SK-N-SH treated with all-trans-retinoic acid at 6 μM for 48 hours (cell line): ENCODE results near the gene JMJD8.

Experiments used
- ATAC-seq: fragments of 200-7000 bp; cut with Tn5 transposase; 3 replicates; pipeline ENCODE4 v1.9.1; 2020; ENCODE audit warnings: mild to moderate bottlenecking, moderate library complexity
- CSDC2 ChIP-seq: fragments of 250-450 bp; sonication (Bioruptor Pico); IDR thresholded peaks from 2 replicates; pipeline ENCODE4 v1.5.0; 2020; ENCODE audit warnings: mild to moderate bottlenecking, moderate library complexity
- GLIS3 ChIP-seq: fragments of 250-450 bp; sonication (Bioruptor Pico); IDR thresholded peaks from 2 replicates; pipeline ENCODE4 v1.5.0; 2020; ENCODE audit warnings: mild to moderate bottlenecking, moderate library complexity
- ISL1 ChIP-seq: fragments of 250-450 bp; sonication (Bioruptor Pico); IDR thresholded peaks from 2 replicates; pipeline ENCODE4 v2.1.2; 2022; ENCODE audit warnings: mild to moderate bottlenecking, moderate library complexity
- OSR1 ChIP-seq: fragments of 250-450 bp; sonication (Bioruptor Pico); IDR thresholded peaks from 2 replicates; pipeline ENCODE4 v1.8.0; 2022; ENCODE audit warnings: moderate library complexity, mild to moderate bottlenecking, inconsistent platforms
- PPARA ChIP-seq: fragments of 250-450 bp; sonication (Bioruptor Pico); IDR thresholded peaks from 2 replicates; pipeline ENCODE4 v1.5.0; 2020; ENCODE audit warnings: mild to moderate bottlenecking, borderline replicate concordance
- RARB ChIP-seq: fragments of 250-450 bp; sonication (Bioruptor Pico); IDR thresholded peaks from 2 replicates; pipeline ENCODE4 v1.8.0; 2021; ENCODE audit warnings: mild to moderate bottlenecking, moderate library complexity
- SNAI2 ChIP-seq: fragments of 250-450 bp; sonication (Bioruptor Pico); IDR thresholded peaks from 2 replicates; pipeline ENCODE4 v1.5.0; 2020; ENCODE audit warnings: mild to moderate bottlenecking, moderate library complexity
- TCF4 ChIP-seq: fragments of 250-450 bp; sonication (Bioruptor Pico); IDR thresholded peaks from 2 replicates; pipeline ENCODE4 v1.8.0; 2021; ENCODE audit warnings: mild to moderate bottlenecking, moderate library complexity, borderline replicate concordance
- TOX ChIP-seq: fragments of 250-450 bp; sonication (Bioruptor Pico); IDR thresholded peaks from 2 replicates; pipeline ENCODE4 v1.8.0; 2021; ENCODE audit warnings: mild to moderate bottlenecking, moderate library complexity, borderline replicate concordance
- ZC3H10 ChIP-seq: fragments of 250-450 bp; sonication (Bioruptor Pico); IDR thresholded peaks from 2 replicates; pipeline ENCODE4 v1.5.1; 2021; ENCODE audit warnings: mild to moderate bottlenecking, moderate library complexity
- ZFP3 ChIP-seq: fragments of 250-450 bp; sonication (Bioruptor Pico); IDR thresholded peaks from 2 replicates; pipeline ENCODE4 v1.5.0; 2020; ENCODE audit warnings: mild to moderate bottlenecking, moderate library complexity
- ZFP30 ChIP-seq: fragments of 450-650 bp; formaldehyde crosslinking; IDR thresholded peaks from 2 replicates; pipeline ENCODE4 v1.5.0; 2022; ENCODE audit warnings: mild to moderate bottlenecking, moderate library complexity
- ZNF565 ChIP-seq: fragments of 450-650 bp; formaldehyde crosslinking; conservative IDR thresholded peaks from 2 replicates; pipeline ENCODE4 v1.5.0; 2020; ENCODE audit warnings: low read depth, mild to moderate bottlenecking, moderate library complexity
- ZNF70 ChIP-seq: fragments of 450-650 bp; formaldehyde crosslinking; IDR thresholded peaks from 2 replicates; pipeline ENCODE4 v1.5.0; 2020; ENCODE audit warnings: mild to moderate bottlenecking, moderate library complexity
- ZNF8 ChIP-seq: fragments of 450-650 bp; formaldehyde crosslinking; IDR thresholded peaks from 2 replicates; pipeline ENCODE4 v1.5.0; 2020; ENCODE audit warnings: mild to moderate bottlenecking, moderate library complexity
- TF ChIP-seq, protein P1 (sequence below): fragments of 250-450 bp; sonication (Bioruptor Pico); IDR thresholded peaks from 2 replicates; pipeline ENCODE4 v1.5.1; 2021; ENCODE audit warnings: mild to moderate bottlenecking, moderate library complexity
- TF ChIP-seq, protein P2 (sequence below): fragments of 250-450 bp; sonication (Bioruptor Pico); IDR thresholded peaks from 2 replicates; pipeline ENCODE4 v1.8.0; 2020; ENCODE audit warnings: mild to moderate bottlenecking, moderate library complexity, borderline replicate concordance
- TF ChIP-seq, protein P3 (sequence below): fragments of 250-450 bp; sonication (Bioruptor Pico); IDR thresholded peaks from 2 replicates; pipeline ENCODE4 v1.5.0; 2020; ENCODE audit warnings: mild to moderate bottlenecking, moderate library complexity
- TF ChIP-seq, protein P4 (sequence below): fragments of 250-450 bp; sonication (Bioruptor Pico); IDR thresholded peaks from 2 replicates; pipeline ENCODE4 v1.5.1; 2020; ENCODE audit warnings: low read depth, mild to moderate bottlenecking, moderate library complexity

JMJD8 gene

DNA sequence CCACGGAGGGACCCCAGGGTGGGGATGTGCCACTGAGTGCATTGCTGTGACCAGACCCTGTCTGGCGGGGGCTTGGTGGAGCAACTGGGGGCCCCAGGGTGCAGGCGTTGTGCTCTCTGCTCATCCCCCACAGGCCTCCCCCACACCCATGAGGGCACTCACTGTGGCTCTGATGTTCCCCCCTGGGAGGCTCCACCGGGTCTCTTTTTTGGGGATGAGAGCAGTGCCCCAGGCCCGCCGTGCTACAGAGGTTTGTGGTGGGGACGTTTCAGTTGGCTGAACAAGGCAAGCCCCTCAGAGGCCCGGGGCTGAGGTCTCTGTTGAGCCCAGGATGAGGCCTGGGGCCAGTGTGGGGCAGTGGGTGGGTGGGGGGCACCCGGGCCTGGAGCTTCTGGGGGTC is 39.6 kb upstream of the JMJD8 start:
- TF ChIP-seq RARB (CRISPR knock-in tag) (no peak), GLIS3 (CRISPR knock-in tag) (no peak), ISL1 (CRISPR knock-in tag) (no peak), TOX (CRISPR knock-in tag) (no peak), TCF4 (no peak), ZNF8 (no peak), CSDC2 (CRISPR knock-in tag) (no peak), ZNF70 (CRISPR knock-in tag) (no peak), OSR1 (no peak), ZC3H10 (no peak), ZFP30 (CRISPR knock-in tag) (no peak), PPARA (no peak)
- TF ChIP-seq, protein P1, sequence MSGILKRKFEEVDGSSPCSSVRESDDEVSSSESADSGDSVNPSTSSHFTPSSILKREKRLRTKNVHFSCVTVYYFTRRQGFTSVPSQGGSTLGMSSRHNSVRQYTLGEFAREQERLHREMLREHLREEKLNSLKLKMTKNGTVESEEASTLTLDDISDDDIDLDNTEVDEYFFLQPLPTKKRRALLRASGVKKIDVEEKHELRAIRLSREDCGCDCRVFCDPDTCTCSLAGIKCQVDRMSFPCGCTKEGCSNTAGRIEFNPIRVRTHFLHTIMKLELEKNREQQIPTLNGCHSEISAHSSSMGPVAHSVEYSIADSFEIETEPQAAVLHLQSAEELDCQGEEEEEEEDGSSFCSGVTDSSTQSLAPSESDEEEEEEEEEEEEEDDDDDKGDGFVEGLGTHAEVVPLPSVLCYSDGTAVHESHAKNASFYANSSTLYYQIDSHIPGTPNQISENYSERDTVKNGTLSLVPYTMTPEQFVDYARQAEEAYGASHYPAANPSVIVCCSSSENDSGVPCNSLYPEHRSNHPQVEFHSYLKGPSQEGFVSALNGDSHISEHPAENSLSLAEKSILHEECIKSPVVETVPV: no peak
- TF ChIP-seq, protein P2, sequence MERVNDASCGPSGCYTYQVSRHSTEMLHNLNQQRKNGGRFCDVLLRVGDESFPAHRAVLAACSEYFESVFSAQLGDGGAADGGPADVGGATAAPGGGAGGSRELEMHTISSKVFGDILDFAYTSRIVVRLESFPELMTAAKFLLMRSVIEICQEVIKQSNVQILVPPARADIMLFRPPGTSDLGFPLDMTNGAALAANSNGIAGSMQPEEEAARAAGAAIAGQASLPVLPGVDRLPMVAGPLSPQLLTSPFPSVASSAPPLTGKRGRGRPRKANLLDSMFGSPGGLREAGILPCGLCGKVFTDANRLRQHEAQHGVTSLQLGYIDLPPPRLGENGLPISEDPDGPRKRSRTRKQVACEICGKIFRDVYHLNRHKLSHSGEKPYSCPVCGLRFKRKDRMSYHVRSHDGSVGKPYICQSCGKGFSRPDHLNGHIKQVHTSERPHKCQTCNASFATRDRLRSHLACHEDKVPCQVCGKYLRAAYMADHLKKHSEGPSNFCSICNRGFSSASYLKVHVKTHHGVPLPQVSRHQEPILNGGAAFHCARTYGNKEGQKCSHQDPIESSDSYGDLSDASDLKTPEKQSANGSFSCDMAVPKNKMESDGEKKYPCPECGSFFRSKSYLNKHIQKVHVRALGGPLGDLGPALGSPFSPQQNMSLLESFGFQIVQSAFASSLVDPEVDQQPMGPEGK: no peak
- TF ChIP-seq, protein P3, sequence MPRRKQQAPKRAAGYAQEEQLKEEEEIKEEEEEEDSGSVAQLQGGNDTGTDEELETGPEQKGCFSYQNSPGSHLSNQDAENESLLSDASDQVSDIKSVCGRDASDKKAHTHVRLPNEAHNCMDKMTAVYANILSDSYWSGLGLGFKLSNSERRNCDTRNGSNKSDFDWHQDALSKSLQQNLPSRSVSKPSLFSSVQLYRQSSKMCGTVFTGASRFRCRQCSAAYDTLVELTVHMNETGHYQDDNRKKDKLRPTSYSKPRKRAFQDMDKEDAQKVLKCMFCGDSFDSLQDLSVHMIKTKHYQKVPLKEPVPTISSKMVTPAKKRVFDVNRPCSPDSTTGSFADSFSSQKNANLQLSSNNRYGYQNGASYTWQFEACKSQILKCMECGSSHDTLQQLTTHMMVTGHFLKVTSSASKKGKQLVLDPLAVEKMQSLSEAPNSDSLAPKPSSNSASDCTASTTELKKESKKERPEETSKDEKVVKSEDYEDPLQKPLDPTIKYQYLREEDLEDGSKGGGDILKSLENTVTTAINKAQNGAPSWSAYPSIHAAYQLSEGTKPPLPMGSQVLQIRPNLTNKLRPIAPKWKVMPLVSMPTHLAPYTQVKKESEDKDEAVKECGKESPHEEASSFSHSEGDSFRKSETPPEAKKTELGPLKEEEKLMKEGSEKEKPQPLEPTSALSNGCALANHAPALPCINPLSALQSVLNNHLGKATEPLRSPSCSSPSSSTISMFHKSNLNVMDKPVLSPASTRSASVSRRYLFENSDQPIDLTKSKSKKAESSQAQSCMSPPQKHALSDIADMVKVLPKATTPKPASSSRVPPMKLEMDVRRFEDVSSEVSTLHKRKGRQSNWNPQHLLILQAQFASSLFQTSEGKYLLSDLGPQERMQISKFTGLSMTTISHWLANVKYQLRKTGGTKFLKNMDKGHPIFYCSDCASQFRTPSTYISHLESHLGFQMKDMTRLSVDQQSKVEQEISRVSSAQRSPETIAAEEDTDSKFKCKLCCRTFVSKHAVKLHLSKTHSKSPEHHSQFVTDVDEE: no peak
- no peak for ATAC-seq

DNA sequence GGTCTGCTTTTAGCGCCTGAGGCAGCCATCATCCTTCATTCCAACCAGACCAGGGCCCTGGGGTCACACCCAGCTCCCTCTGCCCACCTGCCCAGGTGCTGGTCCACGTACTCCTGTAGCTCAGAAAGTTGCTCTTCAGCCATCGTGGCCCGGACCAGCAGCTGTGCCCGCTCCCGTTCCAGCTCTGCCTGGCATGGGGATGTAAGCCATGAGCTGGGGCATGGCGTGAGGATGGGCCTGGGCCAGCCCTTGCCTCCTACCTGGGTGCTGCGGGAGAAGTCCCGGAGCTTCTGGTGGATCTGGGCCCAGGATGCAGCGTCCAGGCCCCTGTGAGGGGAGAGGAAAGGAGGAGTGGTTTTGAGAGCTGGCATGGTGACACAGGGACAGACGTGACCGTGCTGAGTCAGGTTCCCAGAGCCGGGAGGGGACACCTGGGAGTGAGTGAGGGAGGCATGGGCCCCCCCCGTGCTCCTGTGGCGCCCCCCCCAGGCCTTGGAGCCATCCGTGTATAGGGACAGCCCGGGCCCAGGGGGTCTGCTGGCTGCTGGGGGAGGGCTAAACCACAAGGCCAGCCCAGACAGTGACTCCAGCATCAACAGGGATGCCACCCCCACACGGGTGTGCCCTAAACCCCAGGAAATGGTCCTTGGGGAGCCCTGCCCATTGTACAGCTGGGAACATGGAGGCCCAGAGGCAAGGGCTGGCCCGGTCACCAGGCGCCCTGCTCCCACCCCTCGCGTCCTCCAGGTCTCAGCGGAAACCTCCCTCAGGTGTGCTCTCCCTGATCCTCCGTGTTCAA is 38.9 kb upstream of the JMJD8 start:
- ATAC-seq: no peak
- TF ChIP-seq ZNF8 (no peak), SNAI2 (CRISPR knock-in tag) (no peak), ISL1 (CRISPR knock-in tag) (no peak), ZFP3 (CRISPR knock-in tag) (no peak), RARB (CRISPR knock-in tag) (no peak), CSDC2 (CRISPR knock-in tag) (no peak), TCF4 (no peak), ZC3H10 (no peak)
- TF ChIP-seq, protein P4, sequence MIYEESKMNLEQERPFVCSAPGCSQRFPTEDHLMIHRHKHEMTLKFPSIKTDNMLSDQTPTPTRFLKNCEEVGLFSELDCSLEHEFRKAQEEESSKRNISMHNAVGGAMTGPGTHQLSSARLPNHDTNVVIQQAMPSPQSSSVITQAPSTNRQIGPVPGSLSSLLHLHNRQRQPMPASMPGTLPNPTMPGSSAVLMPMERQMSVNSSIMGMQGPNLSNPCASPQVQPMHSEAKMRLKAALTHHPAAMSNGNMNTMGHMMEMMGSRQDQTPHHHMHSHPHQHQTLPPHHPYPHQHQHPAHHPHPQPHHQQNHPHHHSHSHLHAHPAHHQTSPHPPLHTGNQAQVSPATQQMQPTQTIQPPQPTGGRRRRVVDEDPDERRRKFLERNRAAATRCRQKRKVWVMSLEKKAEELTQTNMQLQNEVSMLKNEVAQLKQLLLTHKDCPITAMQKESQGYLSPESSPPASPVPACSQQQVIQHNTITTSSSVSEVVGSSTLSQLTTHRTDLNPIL (CRISPR knock-in tag): no peak
- TF ChIP-seq, protein P3: no peak

DNA sequence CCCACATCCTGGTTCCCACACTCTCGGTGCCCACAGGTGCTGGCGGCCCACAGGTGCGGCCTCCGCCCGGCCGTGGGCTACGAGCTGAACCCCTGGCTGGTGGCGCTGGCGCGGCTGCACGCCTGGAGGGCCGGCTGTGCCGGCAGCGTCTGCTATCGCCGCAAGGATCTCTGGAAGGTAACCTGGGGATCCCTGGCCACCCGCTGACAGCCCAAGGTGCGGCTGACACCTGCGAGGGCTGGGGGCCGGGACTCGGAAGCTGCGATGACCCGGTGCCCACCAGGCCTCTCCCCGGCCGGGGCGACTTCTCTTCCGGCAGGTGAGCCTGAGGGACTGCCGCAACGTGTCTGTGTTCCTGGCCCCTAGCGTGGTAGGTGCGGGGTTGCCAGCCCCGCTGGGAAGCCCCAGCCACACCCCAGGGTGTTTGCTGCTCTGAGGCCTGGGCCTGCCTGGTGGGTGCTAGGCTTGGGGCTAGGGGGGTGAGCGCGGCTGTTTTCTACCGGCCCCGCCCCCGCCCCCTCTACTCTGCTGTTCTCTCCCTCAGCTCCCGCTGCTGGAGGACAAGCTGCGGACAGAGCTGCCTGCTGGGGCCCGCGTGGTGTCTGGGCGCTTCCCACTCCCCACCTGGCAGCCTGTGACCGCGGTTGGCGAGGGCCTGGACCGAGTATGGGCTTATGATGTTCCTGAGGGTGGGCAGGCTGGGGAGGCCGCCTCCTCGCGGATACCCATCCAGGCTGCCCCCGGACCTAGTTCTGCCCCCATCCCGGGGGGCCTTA is 37.8 kb upstream of the JMJD8 start:
- TF ChIP-seq, protein P3: no peak
- TF ChIP-seq ZNF565 (CRISPR knock-in tag) (no peak), SNAI2 (CRISPR knock-in tag) (no peak), ISL1 (CRISPR knock-in tag) (no peak), GLIS3 (CRISPR knock-in tag) (no peak), CSDC2 (CRISPR knock-in tag) (no peak), ZFP30 (CRISPR knock-in tag) (no peak), ZNF8 (no peak)
- TF ChIP-seq, all 23 proteins: peak for 0
- ATAC-seq: no peak
